ENCODE results near the gene ANXA6.
A peak's percentile ranks its signal among the peaks of the same experiment; 100 is the strongest.

Gene ANXA6

GRCh38 chr5:151062405-151063141, 95.0 kb downstream of the ANXA6 start:
- H3K36me3 ChIP-seq (ENCODE audit: control insufficient read depth in 1 of 2, insufficient read depth in 2 of 2, low read length in 2 of 2): peaks cover 52 to 81% of the 10 kb centered on the region in 2 donors
- no peaks in the 10 kb centered on the region for H3K27me3 ChIP-seq (ENCODE audit: control insufficient read depth in 1 of 2, insufficient read depth in 2 of 2, low read length in 2 of 2)
- H3K27ac ChIP-seq (ENCODE audit: low read depth, low read length): no peak overlapping the region
- H3K4me1 ChIP-seq (ENCODE audit: control insufficient read depth in 1 of 2, insufficient read depth in 2 of 2, low read length in 2 of 2): peaks cover 53 to 57% of the 10 kb centered on the region in 2 donors
- no peaks in the 10 kb centered on the region for H3K9me3 ChIP-seq (ENCODE audit: control insufficient read depth in 1 of 2, low read length in 2 of 2)
- H3K9ac ChIP-seq (ENCODE audit: low read depth in 1 of 2, low read length in 2 of 2): no peak overlapping the region
- H3K4me3 ChIP-seq (ENCODE audit: low read depth in 1 of 2, low read length in 2 of 2): no peak overlapping the region

DNA sequence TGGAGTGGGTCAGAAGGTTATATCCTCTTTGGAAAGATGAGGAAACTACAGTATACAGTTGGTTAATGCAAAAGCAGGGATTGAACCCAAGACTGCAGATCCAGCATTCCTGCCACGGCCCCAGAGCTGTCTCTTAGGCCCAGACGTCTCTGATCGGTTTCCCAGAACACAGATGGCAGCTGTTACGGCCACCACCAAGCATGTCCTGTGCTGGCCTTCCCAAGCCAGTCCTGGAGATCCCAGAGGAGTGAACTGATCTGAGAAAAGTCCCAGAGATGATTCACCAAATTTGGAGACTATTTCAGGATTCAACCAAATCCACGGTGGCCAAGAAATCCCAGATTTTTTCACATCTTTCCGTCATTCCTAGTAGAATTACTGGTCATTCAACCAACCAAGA, 96.8 kb downstream of the ANXA6 start:
- peak overlapping the region in 1 of 2 donors; percentile 27 for H3K9ac ChIP-seq (ENCODE audit: low read depth in 1 of 2, low read length in 2 of 2)
- H3K4me3 ChIP-seq (ENCODE audit: low read depth in 1 of 2, low read length in 2 of 2): no peak overlapping the region
- peaks cover 55 to 84% of the 10 kb centered on the region in 2 donors for H3K36me3 ChIP-seq (ENCODE audit: control insufficient read depth in 1 of 2, insufficient read depth in 2 of 2, low read length in 2 of 2)
- H3K27ac ChIP-seq (ENCODE audit: low read depth, low read length): peak overlapping the region; percentile 11
- H3K27me3 ChIP-seq (ENCODE audit: control insufficient read depth in 1 of 2, insufficient read depth in 2 of 2, low read length in 2 of 2): no peaks in the 10 kb centered on the region
- H3K9me3 ChIP-seq (ENCODE audit: control insufficient read depth in 1 of 2, low read length in 2 of 2): no peaks in the 10 kb centered on the region
- H3K4me1 ChIP-seq (ENCODE audit: control insufficient read depth in 1 of 2, insufficient read depth in 2 of 2, low read length in 2 of 2): peaks cover 43% of the 10 kb centered on the region in 2 donors

DNA sequence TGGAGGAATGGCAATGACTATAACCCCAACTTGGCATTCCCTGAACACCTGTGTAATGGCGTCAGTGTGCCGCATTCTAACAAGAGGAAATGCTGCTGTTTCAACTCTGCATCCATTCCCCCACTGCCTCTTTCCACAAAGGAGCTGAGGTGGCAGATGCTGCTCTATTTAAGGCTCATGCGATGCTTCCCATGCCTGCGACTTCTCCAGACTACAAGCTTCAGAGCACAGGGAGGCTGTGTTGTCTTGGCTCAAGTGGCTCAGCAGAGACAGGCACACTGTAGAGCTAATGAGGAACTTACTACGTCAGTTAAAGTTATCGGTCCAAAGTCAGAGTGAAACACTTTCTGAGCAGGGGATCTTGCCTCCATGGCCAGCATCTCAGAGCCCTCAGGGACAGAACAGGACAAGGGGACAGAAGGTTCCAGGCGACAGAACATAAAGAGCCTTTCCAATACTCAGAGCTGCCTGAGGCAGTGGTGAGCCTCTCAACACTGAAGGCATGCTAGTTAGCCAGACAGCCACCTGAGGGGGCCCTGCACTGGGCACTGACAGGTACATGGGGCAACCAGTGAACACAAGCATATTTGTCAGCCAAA, 98.6 kb downstream of the ANXA6 start:
- H3K27me3 ChIP-seq (ENCODE audit: control insufficient read depth in 1 of 2, insufficient read depth in 2 of 2, low read length in 2 of 2): no peaks in the 10 kb centered on the region
- no peak overlapping the region for H3K9ac ChIP-seq (ENCODE audit: low read depth in 1 of 2, low read length in 2 of 2)
- H3K4me1 ChIP-seq (ENCODE audit: control insufficient read depth in 1 of 2, insufficient read depth in 2 of 2, low read length in 2 of 2): peaks cover 38 to 45% of the 10 kb centered on the region in 2 donors
- no peak overlapping the region for H3K4me3 ChIP-seq (ENCODE audit: low read depth in 1 of 2, low read length in 2 of 2)
- no peaks in the 10 kb centered on the region for H3K9me3 ChIP-seq (ENCODE audit: control insufficient read depth in 1 of 2, low read length in 2 of 2)
- H3K36me3 ChIP-seq (ENCODE audit: control insufficient read depth in 1 of 2, insufficient read depth in 2 of 2, low read length in 2 of 2): peaks cover 60 to 87% of the 10 kb centered on the region in 2 donors
- H3K27ac ChIP-seq (ENCODE audit: low read depth, low read length): no peak overlapping the region

DNA sequence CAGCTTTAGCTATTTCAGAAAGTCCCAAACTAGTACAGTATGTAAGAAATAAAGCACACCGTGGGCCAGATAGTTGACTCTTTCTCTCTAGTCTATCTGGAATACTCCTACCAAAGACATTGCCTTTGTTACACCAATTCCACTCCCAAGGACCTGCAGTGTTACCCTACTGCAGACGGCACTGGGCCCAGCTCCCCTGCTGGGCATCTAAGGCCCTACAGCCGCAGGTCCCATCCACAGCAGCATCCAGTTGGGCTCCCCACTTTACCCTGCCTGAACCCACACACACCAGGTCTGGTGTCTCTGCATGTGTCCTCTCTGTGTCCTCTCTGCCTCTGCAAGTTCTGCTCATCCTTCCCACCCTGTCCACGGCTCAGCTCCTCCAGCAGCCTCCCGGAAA, 99.3 kb downstream of the ANXA6 start:
- H3K27ac ChIP-seq (ENCODE audit: low read depth, low read length): no peak overlapping the region
- H3K27me3 ChIP-seq (ENCODE audit: control insufficient read depth in 1 of 2, insufficient read depth in 2 of 2, low read length in 2 of 2): no peaks in the 10 kb centered on the region
- no peaks in the 10 kb centered on the region for H3K9me3 ChIP-seq (ENCODE audit: control insufficient read depth in 1 of 2, low read length in 2 of 2)
- H3K4me3 ChIP-seq (ENCODE audit: low read depth in 1 of 2, low read length in 2 of 2): no peak overlapping the region
- H3K4me1 ChIP-seq (ENCODE audit: control insufficient read depth in 1 of 2, insufficient read depth in 2 of 2, low read length in 2 of 2): peaks cover 31 to 40% of the 10 kb centered on the region in 2 donors
- H3K9ac ChIP-seq (ENCODE audit: low read depth in 1 of 2, low read length in 2 of 2): no peak overlapping the region
- peaks cover 67 to 90% of the 10 kb centered on the region in 2 donors for H3K36me3 ChIP-seq (ENCODE audit: control insufficient read depth in 1 of 2, insufficient read depth in 2 of 2, low read length in 2 of 2)

DNA sequence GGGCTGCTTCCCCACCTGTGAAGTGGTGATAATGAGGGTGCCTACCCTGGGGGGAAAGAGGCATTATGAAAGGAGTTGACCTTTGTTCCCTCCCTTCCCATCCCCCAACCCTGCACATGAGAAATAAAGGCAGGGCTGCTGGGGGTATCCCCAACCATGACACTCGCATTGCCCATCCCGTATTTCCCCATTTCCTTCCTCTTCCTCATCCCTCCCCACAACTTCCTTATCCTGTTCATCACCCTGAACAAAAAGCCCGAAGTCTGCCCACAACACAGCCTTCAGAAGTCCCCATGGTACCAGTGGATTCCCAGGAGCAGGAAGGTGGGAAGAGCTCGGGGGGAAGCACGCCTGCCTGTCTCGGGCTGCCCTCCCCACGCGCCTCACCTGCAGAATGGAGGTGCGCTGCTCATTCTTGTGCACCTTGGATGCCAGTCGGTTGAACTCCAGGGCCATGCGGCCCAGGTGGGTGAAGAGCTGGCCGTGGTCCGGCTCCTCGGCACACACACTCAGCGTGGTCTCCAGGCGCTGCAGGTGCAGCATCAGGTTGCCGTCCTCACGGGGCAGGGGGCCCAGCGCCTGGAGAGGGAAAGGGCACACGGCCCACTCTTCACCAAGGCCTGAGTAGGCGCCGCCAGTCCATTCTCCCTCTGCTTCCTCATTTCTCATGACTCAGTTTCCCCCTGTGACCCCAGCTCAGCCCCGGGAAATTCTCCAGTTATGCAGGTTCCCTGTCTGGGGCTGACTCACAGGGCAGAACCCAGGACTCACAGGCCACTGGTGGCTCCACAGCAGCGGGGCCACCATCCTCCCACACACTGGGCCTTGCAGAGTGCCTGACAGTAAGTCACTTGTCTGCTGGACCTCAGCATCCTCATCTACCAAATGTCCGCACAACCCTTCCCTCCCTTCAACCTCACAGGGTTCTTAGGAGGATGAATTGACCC, 100.9 kb downstream of the ANXA6 start:
- no peaks in the 10 kb centered on the region for H3K27me3 ChIP-seq (ENCODE audit: control insufficient read depth in 1 of 2, insufficient read depth in 2 of 2, low read length in 2 of 2)
- H3K4me1 ChIP-seq (ENCODE audit: control insufficient read depth in 1 of 2, insufficient read depth in 2 of 2, low read length in 2 of 2): peaks cover 32 to 39% of the 10 kb centered on the region in 2 donors
- peaks cover 56 to 79% of the 10 kb centered on the region in 2 donors for H3K36me3 ChIP-seq (ENCODE audit: control insufficient read depth in 1 of 2, insufficient read depth in 2 of 2, low read length in 2 of 2)
- H3K9ac ChIP-seq (ENCODE audit: low read depth in 1 of 2, low read length in 2 of 2): no peak overlapping the region
- no peaks in the 10 kb centered on the region for H3K9me3 ChIP-seq (ENCODE audit: control insufficient read depth in 1 of 2, low read length in 2 of 2)
- H3K4me3 ChIP-seq (ENCODE audit: low read depth in 1 of 2, low read length in 2 of 2): no peak overlapping the region
- H3K27ac ChIP-seq (ENCODE audit: low read depth, low read length): no peak overlapping the region

- H3K36me3 ChIP-seq (ENCODE audit: control insufficient read depth in 1 of 2, insufficient read depth in 2 of 2, low read length in 2 of 2): peaks cover 53 to 74% of the 10 kb centered on the region in 2 donors
Observed at GRCh38 chr5:151055336-151055735, 102.2 kb downstream of the ANXA6 start.

DNA sequence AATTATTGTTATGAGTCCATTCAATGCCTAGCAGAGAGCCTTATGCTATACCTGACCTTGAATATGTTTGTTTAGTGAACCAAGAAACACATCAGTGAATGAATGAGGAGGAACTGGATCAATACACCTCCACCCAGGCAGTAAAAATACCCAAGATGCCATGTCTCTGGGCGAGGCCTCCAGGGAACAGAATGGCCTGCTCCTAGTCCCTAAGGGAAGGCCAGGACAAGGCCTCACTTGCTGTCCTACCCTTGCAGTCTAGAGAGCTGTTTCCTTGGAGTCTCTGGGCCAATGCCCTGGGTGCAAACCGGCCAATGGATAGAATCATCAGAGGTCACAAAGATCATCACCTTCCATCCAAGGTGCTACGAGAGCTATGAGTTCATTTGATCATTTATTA, 102.9 kb downstream of the ANXA6 start:
- H3K4me1 ChIP-seq (ENCODE audit: control insufficient read depth in 1 of 2, insufficient read depth in 2 of 2, low read length in 2 of 2): peaks cover 22 to 26% of the 10 kb centered on the region in 2 donors
- no peak overlapping the region for H3K9ac ChIP-seq (ENCODE audit: low read depth in 1 of 2, low read length in 2 of 2)
- no peak overlapping the region for H3K27ac ChIP-seq (ENCODE audit: low read depth, low read length)

More at GRCh38 chr5:151055336-151055735, 102.2 kb downstream of the ANXA6 start:
- Histone ChIP-seq H3K9ac (ENCODE audit: low read depth in 1 of 2, low read length in 2 of 2) (peak overlapping the region in 1 of 2 donors; percentile 29), H3K4me1 (ENCODE audit: control insufficient read depth in 1 of 2, insufficient read depth in 2 of 2, low read length in 2 of 2) (peaks cover 29 to 31% of the 10 kb centered on the region in 2 donors), H3K4me3 (ENCODE audit: low read depth in 1 of 2, low read length in 2 of 2) (no peak overlapping the region), H3K27ac (ENCODE audit: low read depth, low read length) (no peak overlapping the region), H3K9me3 (ENCODE audit: control insufficient read depth in 1 of 2, low read length in 2 of 2) (no peaks in the 10 kb centered on the region), H3K27me3 (ENCODE audit: control insufficient read depth in 1 of 2, insufficient read depth in 2 of 2, low read length in 2 of 2) (no peaks in the 10 kb centered on the region)

GRCh38 chr5:151053796-151054462, 103.7 kb downstream of the ANXA6 start:
- Histone ChIP-seq H3K36me3 (ENCODE audit: control insufficient read depth in 1 of 2, insufficient read depth in 2 of 2, low read length in 2 of 2) (peaks cover 57 to 75% of the 10 kb centered on the region in 2 donors), H3K27me3 (ENCODE audit: control insufficient read depth in 1 of 2, insufficient read depth in 2 of 2, low read length in 2 of 2) (no peaks in the 10 kb centered on the region), H3K9ac (ENCODE audit: low read depth in 1 of 2, low read length in 2 of 2) (no peak overlapping the region), H3K4me1 (ENCODE audit: control insufficient read depth in 1 of 2, insufficient read depth in 2 of 2, low read length in 2 of 2) (peaks cover 18 to 26% of the 10 kb centered on the region in 2 donors), H3K4me3 (ENCODE audit: low read depth in 1 of 2, low read length in 2 of 2) (no peak overlapping the region), H3K9me3 (ENCODE audit: control insufficient read depth in 1 of 2, low read length in 2 of 2) (no peaks in the 10 kb centered on the region), H3K27ac (ENCODE audit: low read depth, low read length) (no peak overlapping the region)

More for the DNA sequence above, 102.9 kb downstream of the ANXA6 start:
- Histone ChIP-seq H3K4me3 (ENCODE audit: low read depth in 1 of 2, low read length in 2 of 2) (no peak overlapping the region), H3K9me3 (ENCODE audit: control insufficient read depth in 1 of 2, low read length in 2 of 2) (no peaks in the 10 kb centered on the region), H3K36me3 (ENCODE audit: control insufficient read depth in 1 of 2, insufficient read depth in 2 of 2, low read length in 2 of 2) (peaks cover 54 to 74% of the 10 kb centered on the region in 2 donors), H3K27me3 (ENCODE audit: control insufficient read depth in 1 of 2, insufficient read depth in 2 of 2, low read length in 2 of 2) (no peaks in the 10 kb centered on the region)

- peaks cover 59 to 75% of the 10 kb centered on the region in 2 donors for H3K36me3 ChIP-seq (ENCODE audit: control insufficient read depth in 1 of 2, insufficient read depth in 2 of 2, low read length in 2 of 2)
- H3K27ac ChIP-seq (ENCODE audit: low read depth, low read length): no peak overlapping the region
- no peak overlapping the region for H3K9ac ChIP-seq (ENCODE audit: low read depth in 1 of 2, low read length in 2 of 2)
- H3K4me3 ChIP-seq (ENCODE audit: low read depth in 1 of 2, low read length in 2 of 2): no peak overlapping the region
- H3K27me3 ChIP-seq (ENCODE audit: control insufficient read depth in 1 of 2, insufficient read depth in 2 of 2, low read length in 2 of 2): no peaks in the 10 kb centered on the region
- H3K4me1 ChIP-seq (ENCODE audit: control insufficient read depth in 1 of 2, insufficient read depth in 2 of 2, low read length in 2 of 2): peaks cover 18 to 26% of the 10 kb centered on the region in 2 donors
- no peaks in the 10 kb centered on the region for H3K9me3 ChIP-seq (ENCODE audit: control insufficient read depth in 1 of 2, low read length in 2 of 2)
Observed at GRCh38 chr5:151052836-151053235, 104.7 kb downstream of the ANXA6 start.

All from duodenal mucosa (tissue), 2 donors.